T-cell (primary cell): Measurements from ENCODE around the gene DNMT3A. TPM values are rescaled to one million over a fixed set of nuclear protein-coding genes. Genes with fewer than 3 reads are reported as not detected.
A peak's percentile ranks its signal among the peaks of the same experiment; 100 is the strongest.

ENCODE experiments used
- ATAC-seq, 4 experiments: fragments of 200-7000 bp in 3 of 4; fragments of 150-1000 bp in 1 of 4; cut with Tn5 transposase; replicated peaks in 1 of 4; 1 replicate in 3 of 4; 2 replicates in 1 of 4; pipeline ENCODE4 v1.10.0; 2021; ENCODE audit warnings: moderate library complexity in 3 of 4, mild to moderate bottlenecking in 2 of 4, moderate number of reproducible peaks in 1 of 4
- CTCF ChIA-PET, 2 donors: fragments of 300-600 bp; sonication (Branson Sonifier 250); formaldehyde crosslinking; loops; one replicate each; lab custom pipeline; 2022; ENCODE audit warnings: antibody characterized with exemption in 2 of 2; lab: Charles Lee
- POLR2A ChIA-PET, 2 donors: fragments of 300-600 bp; sonication (Branson Sonifier 250); formaldehyde crosslinking; loops; one replicate each; lab custom pipeline; 2022; ENCODE audit warnings: antibody characterized with exemption in 2 of 2; lab: Charles Lee
- DNase-seq, 35 experiments: peaks; one replicate each; pipeline versions ENCODE4 v3.0.0 to v3.0.0-alpha.2; 2013 to 2023
- H3K27ac ChIP-seq: one replicate; pipeline ENCODE4 v1.5.1; 2013; ENCODE audit warnings: low read length
- H3K27me3 ChIP-seq, 2 experiments: replicated peaks in 1 of 2; 1 replicate in 1 of 2; 2 replicates in 1 of 2; pipeline versions ENCODE4 v1.6.1 to v1.7.0; 2013; ENCODE audit warnings: low read length in 1 of 2, mixed read lengths in 1 of 2; ENCODE audit not compliant: control insufficient read depth in 2 of 2, insufficient read depth in 2 of 2; ENCODE audit errors: extremely low read depth in 1 of 2
- H3K36me3 ChIP-seq, 2 donors: 1 replicate in 1 of 2; 2 replicates in 1 of 2; pipeline versions ENCODE4 v1.6.1 to v1.7.0; 2013; ENCODE audit warnings: low read length in 1 of 2; ENCODE audit not compliant: control insufficient read depth in 2 of 2, insufficient read depth in 1 of 2; ENCODE audit errors: extremely low read depth in 1 of 2
- H3K4me1 ChIP-seq, 2 experiments: 1 replicate in 1 of 2; 2 replicates in 1 of 2; pipeline versions ENCODE4 v1.6.1 to v1.7.0; 2013; ENCODE audit warnings: low read length in 2 of 2, mixed read lengths in 1 of 2; ENCODE audit not compliant: insufficient read depth in 2 of 2, control insufficient read depth in 1 of 2; ENCODE audit errors: extremely low read depth in 1 of 2
- H3K4me3 ChIP-seq, 2 donors: 1 replicate in 1 of 2; 2 replicates in 1 of 2; pipeline versions ENCODE4 v1.5.1 to v1.7.0; 2013; ENCODE audit warnings: mild to moderate bottlenecking in 2 of 2, low read length in 1 of 2, moderate library complexity in 1 of 2; ENCODE audit not compliant: control insufficient read depth in 1 of 2; ENCODE audit errors: extremely low read depth in 1 of 2
- H3K9me3 ChIP-seq: 2 replicates; pipeline ENCODE4 v1.7.0; 2013
- H3K27ac Mint-ChIP-seq, 2 donors: one replicate each; pipeline ENCODE4 v1.8.0; 2020 to 2021; ENCODE audit warnings: mild to moderate bottlenecking in 2 of 2, mixed read lengths in 2 of 2
- H3K27me3 Mint-ChIP-seq, 2 donors: one replicate each; pipeline ENCODE4 v1.8.0; 2021 to 2022; ENCODE audit warnings: mixed read lengths in 2 of 2
- H3K36me3 Mint-ChIP-seq: one replicate; pipeline ENCODE4 v1.8.0; 2021; ENCODE audit warnings: mixed read lengths
- H3K4me1 Mint-ChIP-seq, 3 donors: one replicate each; pipeline ENCODE4 v1.8.0; 2020 to 2022; ENCODE audit warnings: mixed read lengths in 3 of 3, mild to moderate bottlenecking in 1 of 3
- H3K4me3 Mint-ChIP-seq, 3 donors: one replicate each; pipeline ENCODE4 v1.8.0; 2020 to 2022; ENCODE audit warnings: mild to moderate bottlenecking in 3 of 3, mixed read lengths in 3 of 3, moderate library complexity in 3 of 3
- H3K9me3 Mint-ChIP-seq, 3 donors: one replicate each; pipeline ENCODE4 v1.8.0; 2020 to 2022; ENCODE audit warnings: mixed read lengths in 3 of 3
- WGBS: methylation state at CpG from one replicate; pipeline ENCODE4 v1.1.5; 2013; ENCODE audit warnings: missing lambda C conversion rate; ENCODE audit not compliant: insufficient coverage; 5-methylcytosine and 5-hydroxymethylcytosine counted together
- total RNA-seq, 35 experiments: library from RNA in 6 of 35; stranded (reverse) in 6 of 35; fragments of 120-200 nt in 1 of 35; gene quantifications; one replicate each; pipeline versions ENCODE4 v1.2.1 to v1.2.4 and lab custom pipeline; 2013 to 2026

The DNMT3A gene
- total RNA-seq, 5 donors from 2014 or later (not counting 1 experiment from before 2014, with no cell fraction given), result 78.7 to 125 (median 93.2) TPM

DNA sequence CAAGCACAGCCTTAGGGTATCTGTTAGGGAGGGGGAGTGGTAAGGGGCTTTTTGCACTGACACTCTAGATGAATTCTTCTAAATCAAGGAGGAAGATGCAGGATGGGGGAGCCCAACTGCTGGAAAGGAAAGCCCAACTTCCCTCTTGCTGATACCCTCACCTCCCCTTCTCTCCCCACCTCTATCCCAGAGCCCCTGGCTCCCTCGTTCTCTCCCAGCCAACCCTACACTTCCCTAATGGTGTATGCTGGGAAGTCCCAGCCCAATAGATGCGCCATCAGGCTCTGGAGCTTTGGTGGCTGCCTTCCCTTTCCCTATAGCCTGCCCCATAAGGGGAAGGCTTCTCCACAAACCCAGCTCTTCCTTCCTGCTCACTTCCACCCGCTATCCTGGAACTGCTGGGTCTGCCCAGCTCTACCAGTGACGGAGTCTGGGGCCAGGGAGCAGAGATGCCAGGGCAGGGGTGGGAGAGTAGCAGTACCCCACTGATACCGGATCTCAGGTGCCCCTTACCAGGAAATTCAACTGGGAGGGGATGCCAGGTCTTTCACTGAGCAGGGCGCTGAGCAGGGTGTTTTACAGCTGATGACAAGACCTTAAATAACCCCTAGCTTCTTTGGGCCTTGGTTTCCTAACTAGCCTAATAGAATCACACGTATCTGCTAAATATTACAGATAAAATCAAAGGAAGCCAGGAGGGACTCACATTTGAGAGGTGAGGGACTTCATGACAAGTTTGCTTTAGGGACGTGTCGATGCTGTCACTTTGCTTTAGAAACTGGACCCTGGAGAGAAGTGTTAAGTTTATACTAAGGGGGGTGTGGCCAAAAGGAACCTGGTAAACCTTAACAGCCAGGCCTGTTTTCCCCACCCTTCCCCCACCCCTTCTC, 82.6 kb downstream of the DNMT3A start:
- 100% methylated on average over 1 of the region's 9 CpGs for WGBS
- ATAC-seq (no peak), DNase-seq (no peak)
- Histone ChIP-seq H3K27me3 (no peaks in the 10 kb centered on the region), H3K4me3 (no peak overlapping the region), H3K9me3 (no peaks in the 10 kb centered on the region), H3K36me3 (peaks cover 6 to 54% of the 10 kb centered on the region in 2 donors), H3K27ac (no peak overlapping the region), H3K4me1 (no peaks in the 10 kb centered on the region)
- POLR2A ChIA-PET, result interaction anchor here in 1 of 2 donors (1.3 kb wide), 1 partner anchor 14 kb away, joined by 3 read pairs; no protein-coding TSS in a partner anchor
- Mint-ChIP-seq H3K9me3 (no peaks in the 10 kb centered on the region), H3K27me3 (no peaks in the 10 kb centered on the region), H3K27ac (peak overlapping the region; percentile 47 to 49), H3K4me3 (no peak overlapping the region), H3K4me1 (peaks cover 18 to 58% (median 25%) of the 10 kb centered on the region in 3 donors), H3K36me3 (peaks cover 22% of the 10 kb centered on the region)
- CTCF ChIA-PET, result no interaction called here

- Histone ChIP-seq H3K9me3 (no peaks in the 10 kb centered on the region), H3K27ac (no peak overlapping the region), H3K4me1 (no peaks in the 10 kb centered on the region), H3K27me3 (no peaks in the 10 kb centered on the region), H3K4me3 (no peak overlapping the region), H3K36me3 (peaks cover 6 to 52% of the 10 kb centered on the region in 2 donors)
- H3K27ac Mint-ChIP-seq, result peak overlapping the region; percentile 30 to 49
- no peaks in the 10 kb centered on the region for H3K9me3 Mint-ChIP-seq
- no peaks in the 10 kb centered on the region for H3K27me3 Mint-ChIP-seq
- CTCF ChIA-PET, result no interaction called here
- H3K4me3 Mint-ChIP-seq, result no peak overlapping the region
- H3K4me1 Mint-ChIP-seq, result peaks cover 16 to 55% (median 22%) of the 10 kb centered on the region in 3 donors
- POLR2A ChIA-PET, result interaction anchor here in 1 of 2 donors (1.3 kb wide), 1 partner anchor 15 kb away, joined by 3 read pairs; no protein-coding TSS in a partner anchor
- 78% methylated on average over 5 of the region's 9 CpGs for WGBS
- DNase-seq (no peak), ATAC-seq (no peak)
- peaks cover 25% of the 10 kb centered on the region for H3K36me3 Mint-ChIP-seq
Measured at GRCh38 chr2:25257931-25258846, 83.5 kb downstream of the DNMT3A start.

DNA sequence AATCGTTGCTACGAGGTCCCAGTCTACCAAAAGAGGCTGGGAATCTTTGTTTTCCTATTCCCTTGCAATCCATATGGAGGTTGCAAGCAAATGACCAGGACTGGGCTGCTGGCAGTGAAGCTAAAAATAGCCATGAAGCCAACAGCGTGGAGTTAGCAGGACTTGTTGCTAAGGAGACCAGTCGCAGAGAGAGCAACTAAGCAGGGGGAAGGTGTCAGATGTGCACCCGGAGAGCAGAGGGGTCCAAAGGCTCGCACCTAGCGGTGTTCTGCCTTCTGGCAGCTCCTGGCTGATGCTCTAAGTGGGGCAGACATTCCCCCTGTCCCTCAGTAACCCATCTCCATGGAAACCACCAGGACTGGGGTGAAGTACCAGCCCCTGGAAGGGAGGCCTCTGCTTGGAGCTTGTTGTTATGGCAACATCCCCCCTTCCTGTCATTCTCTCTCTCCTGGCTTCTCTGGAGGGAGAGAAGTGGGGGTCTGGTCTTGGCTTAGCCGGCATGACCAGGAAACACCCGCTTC, 84.6 kb downstream of the DNMT3A start:
- DNase-seq, result no peak
- H3K4me1 Mint-ChIP-seq, result peaks cover 15 to 50% (median 21%) of the 10 kb centered on the region in 3 donors
- no peak overlapping the region for H3K4me3 ChIP-seq
- 84% methylated on average over 7 of the region's 9 CpGs for WGBS
- no peak overlapping the region for H3K4me3 Mint-ChIP-seq
- H3K27ac ChIP-seq, result no peak overlapping the region
- ChIA-PET CTCF (no interaction called here), POLR2A (no interaction called here)
- peaks cover 6 to 46% of the 10 kb centered on the region in 2 donors for H3K36me3 ChIP-seq
- H3K27me3 ChIP-seq, result no peaks in the 10 kb centered on the region
- peaks cover 19% of the 10 kb centered on the region for H3K36me3 Mint-ChIP-seq
- H3K9me3 Mint-ChIP-seq, result no peaks in the 10 kb centered on the region
- H3K9me3 ChIP-seq, result no peaks in the 10 kb centered on the region
- no peaks in the 10 kb centered on the region for H3K27me3 Mint-ChIP-seq
- peaks cover 4 to 8% of the 10 kb centered on the region in 2 experiments for H3K4me1 ChIP-seq
- ATAC-seq, result no peak
- peak overlapping the region in 1 of 2 donors; percentile 5 for H3K27ac Mint-ChIP-seq

GRCh38 chr2:25256488-25256875, 85.2 kb downstream of the DNMT3A start:
- no peak for ATAC-seq
- Mint-ChIP-seq H3K36me3 (peaks cover 18% of the 10 kb centered on the region), H3K9me3 (no peaks in the 10 kb centered on the region), H3K27ac (peak overlapping the region; percentile 5 to 64), H3K4me1 (peaks cover 14 to 46% (median 21%) of the 10 kb centered on the region in 3 donors), H3K27me3 (no peaks in the 10 kb centered on the region), H3K4me3 (no peak overlapping the region)
- Histone ChIP-seq H3K27me3 (no peaks in the 10 kb centered on the region), H3K27ac (no peak overlapping the region), H3K4me1 (peaks cover 4 to 13% of the 10 kb centered on the region in 2 experiments), H3K36me3 (peaks cover 6 to 46% of the 10 kb centered on the region in 2 donors), H3K9me3 (no peaks in the 10 kb centered on the region), H3K4me3 (no peak overlapping the region)
- CTCF ChIA-PET, result no interaction called here
- WGBS, result 86% methylated on average over 1 of the region's 2 CpGs
- no peak for DNase-seq
- POLR2A ChIA-PET, result no interaction called here

- peaks cover 18% of the 10 kb centered on the region for H3K36me3 Mint-ChIP-seq
- no peaks in the 10 kb centered on the region for H3K27me3 Mint-ChIP-seq
- H3K36me3 ChIP-seq, result peaks cover 6 to 46% of the 10 kb centered on the region in 2 donors
- H3K4me3 ChIP-seq, result no peak overlapping the region
- H3K4me1 Mint-ChIP-seq, result peaks cover 14 to 48% (median 25%) of the 10 kb centered on the region in 3 donors
- POLR2A ChIA-PET, result no interaction called here
- DNase-seq, result no peak
- ATAC-seq, result no peak
- H3K4me1 ChIP-seq, result peaks cover 4 to 18% of the 10 kb centered on the region in 2 experiments
- H3K9me3 Mint-ChIP-seq, result no peaks in the 10 kb centered on the region
- H3K27ac Mint-ChIP-seq, result peak overlapping the region; percentile 9 to 35
- no peaks in the 10 kb centered on the region for H3K9me3 ChIP-seq
- CTCF ChIA-PET, result no interaction called here
- 93% methylated on average over 11 of the region's 15 CpGs for WGBS
- no peaks in the 10 kb centered on the region for H3K27me3 ChIP-seq
- no peak overlapping the region for H3K27ac ChIP-seq
- H3K4me3 Mint-ChIP-seq, result no peak overlapping the region
Measured at GRCh38 chr2:25255745-25256487, 85.8 kb downstream of the DNMT3A start.
